Spleen (tissue), 11 donors: ENCODE data around the gene PARD3. TPM values are rescaled to one million over a fixed set of nuclear protein-coding genes. Genes with fewer than 3 reads are reported as not detected.
A peak's percentile ranks its signal among the peaks of the same experiment; 100 is the strongest.

Experiments
- DNase-seq: peaks from one replicate; pipeline ENCODE4 v3.0.0-alpha.2; 2020
- H3K27ac ChIP-seq, 8 donors: fragments of 200-600 bp; sonication (generic) in 7 of 8; 1 replicate in 4 of 8; 2 replicates in 4 of 8; pipeline versions ENCODE4 v1.5.0 to v1.8.0; 2016 to 2021; ENCODE audit warnings: inconsistent platforms in 4 of 8, mild to moderate bottlenecking in 4 of 8, moderate library complexity in 1 of 8
- H3K27me3 ChIP-seq, 7 donors: fragments of 200-600 bp; sonication (generic) in 6 of 7; replicated peaks in 1 of 7; 1 replicate in 4 of 7; 2 replicates in 3 of 7; pipeline versions ENCODE4 v1.5.0 to v1.8.0; 2016 to 2021; ENCODE audit warnings: inconsistent platforms in 3 of 7, mild to moderate bottlenecking in 1 of 7
- H3K36me3 ChIP-seq, 6 donors: fragments of 200-600 bp; sonication (generic) in 5 of 6; 1 replicate in 4 of 6; 2 replicates in 2 of 6; pipeline versions ENCODE4 v1.5.0 to v1.8.0; 2016 to 2021; ENCODE audit warnings: inconsistent platforms in 2 of 6
- H3K4me1 ChIP-seq, 6 donors: fragments of 200-600 bp; sonication (generic) in 5 of 6; 1 replicate in 3 of 6; 2 replicates in 3 of 6; pipeline versions ENCODE4 v1.5.0 to v1.8.0; 2016 to 2021; ENCODE audit warnings: inconsistent platforms in 3 of 6
- H3K4me3 ChIP-seq, 8 donors: fragments of 200-600 bp; sonication (generic) in 7 of 8; 1 replicate in 4 of 8; 2 replicates in 4 of 8; pipeline versions ENCODE4 v1.5.0 to v1.8.0; 2016 to 2021; ENCODE audit warnings: inconsistent platforms in 4 of 8, mild to moderate bottlenecking in 4 of 8, moderate library complexity in 2 of 8
- H3K9me3 ChIP-seq, 8 donors: fragments of 200-600 bp; sonication (generic) in 7 of 8; 1 replicate in 4 of 8; 2 replicates in 4 of 8; pipeline versions ENCODE4 v1.5.0 to v1.8.0; 2016 to 2021; ENCODE audit warnings: inconsistent platforms in 4 of 8
- POLR2A ChIP-seq, 3 donors: fragments of 450-650 bp; IDR thresholded peaks; one replicate each; pipeline ENCODE4 v1.5.1; 2017; ENCODE audit warnings: antibody characterized with exemption in 3 of 3, mild to moderate bottlenecking in 1 of 3
- POLR2AphosphoS5 ChIP-seq, 3 donors: sonication (generic); formaldehyde crosslinking; IDR thresholded peaks; one replicate each; pipeline ENCODE4 v1.5.1; 2017; ENCODE audit warnings: antibody characterized with exemption in 3 of 3
- WGBS, 5 donors: extraction: QIAGEN DNeasy Blood & Tissue Kit in 3 of 5; methylation state at CpG; one replicate each; pipeline versions ENCODE4 v1.1.5 to v1.1.7; 2013 to 2018; 5-methylcytosine and 5-hydroxymethylcytosine counted together
- intact Hi-C: fragments of 100-400 bp; cut with DNase I; formaldehyde crosslinking; loops from one replicate; pipeline ENCODE4 v1.15.0; 2023; ENCODE audit warnings: low total_unique reads
- polyA plus RNA-seq, 3 donors: library from polyadenylated mRNA; stranded (reverse); fragments of 200-250 nt; gene quantifications; one replicate each; pipeline ENCODE4 v1.2.1, GENCODE V29; 2013
- total RNA-seq, 7 donors: library from RNA; depleted of rRNA in 3 of 7; stranded (reverse); fragments of >200 nt in 3 of 7; fragmentation: NEBNext Ultra II Directional in 4 of 7; extraction: Animal tissue kit (Norgen Biotek cat#: 25700) in 4 of 7; gene quantifications; one replicate each; pipeline versions ENCODE4 v1.1.0 to v1.2.1, GENCODE V29; 2016 to 2021
- TF ChIP-seq, protein P1 (sequence below), 11 experiments: fragments of 200-600 bp in 7 of 11; fragments of 450-650 bp in 4 of 11; sonication (generic) in 4 of 11; IDR thresholded peaks in 8 of 11; conservative IDR thresholded peaks in 3 of 11; 1 replicate in 7 of 11; 2 replicates in 4 of 11; pipeline versions ENCODE4 v1.4.0 to v1.8.0; 2016 to 2021; ENCODE audit warnings: antibody characterized with exemption in 11 of 11, inconsistent platforms in 4 of 11, mild to moderate bottlenecking in 1 of 11
- donor health status: healthy with polysubstance abuse.
- donor health status: DM: no; HTN: no; CAD: no; lungs with moderate emphysema.
- donor health status: DM: no; HTN: no; CAD: no.
- donor health status: Bipolar disorder and iron deficiency.
- donor health status: healthy.
- donor health status: DM: no; HTN: no; CAD: no.
- donor health status: DM: yes; HTN: yes; CAD: no.

Gene PARD3
- total and polyA plus RNA-seq, 10 donors = 2.8 to 18.9 (median 10.8) TPM

DNA sequence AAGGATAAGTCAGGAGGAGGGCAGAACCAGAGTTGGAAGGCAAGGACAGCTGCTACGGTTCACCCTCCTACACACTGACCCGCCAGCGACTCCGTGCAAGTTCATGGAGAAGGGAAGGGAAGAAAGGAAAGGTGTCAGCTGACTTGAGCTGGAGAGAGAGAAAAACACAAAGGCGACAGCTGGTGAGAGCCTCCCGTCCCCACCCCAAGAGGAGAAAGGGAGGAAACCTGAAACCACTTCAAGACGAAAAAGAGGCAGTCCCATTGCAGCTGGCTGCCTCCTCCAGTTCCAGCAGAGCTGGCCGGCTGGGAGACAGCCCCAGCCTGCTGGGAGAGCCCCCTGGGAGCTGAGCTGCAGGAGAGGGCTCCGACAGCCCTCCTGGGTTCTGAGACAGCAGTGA, 75.2 kb downstream of the PARD3 start:
- Histone ChIP-seq H3K4me3 (no peak overlapping the region), H3K27me3 (peaks cover 0 to 15% (median 0%) of the 10 kb centered on the region in 7 donors), H3K4me1 (peaks cover 0 to 6% (median 0%) of the 10 kb centered on the region in 6 donors), H3K9me3 (no peaks in the 10 kb centered on the region), H3K36me3 (no peaks in the 10 kb centered on the region), H3K27ac (peak overlapping the region in 1 of 8 donors; percentile 6)
- intact Hi-C loops = no loop called here
- peak in 2 of 3 donors; percentile 26 to 38 for TF ChIP-seq POLR2AphosphoS5 (IDR thresholded peaks at IDR 0.05)
- TF ChIP-seq, protein P1, sequence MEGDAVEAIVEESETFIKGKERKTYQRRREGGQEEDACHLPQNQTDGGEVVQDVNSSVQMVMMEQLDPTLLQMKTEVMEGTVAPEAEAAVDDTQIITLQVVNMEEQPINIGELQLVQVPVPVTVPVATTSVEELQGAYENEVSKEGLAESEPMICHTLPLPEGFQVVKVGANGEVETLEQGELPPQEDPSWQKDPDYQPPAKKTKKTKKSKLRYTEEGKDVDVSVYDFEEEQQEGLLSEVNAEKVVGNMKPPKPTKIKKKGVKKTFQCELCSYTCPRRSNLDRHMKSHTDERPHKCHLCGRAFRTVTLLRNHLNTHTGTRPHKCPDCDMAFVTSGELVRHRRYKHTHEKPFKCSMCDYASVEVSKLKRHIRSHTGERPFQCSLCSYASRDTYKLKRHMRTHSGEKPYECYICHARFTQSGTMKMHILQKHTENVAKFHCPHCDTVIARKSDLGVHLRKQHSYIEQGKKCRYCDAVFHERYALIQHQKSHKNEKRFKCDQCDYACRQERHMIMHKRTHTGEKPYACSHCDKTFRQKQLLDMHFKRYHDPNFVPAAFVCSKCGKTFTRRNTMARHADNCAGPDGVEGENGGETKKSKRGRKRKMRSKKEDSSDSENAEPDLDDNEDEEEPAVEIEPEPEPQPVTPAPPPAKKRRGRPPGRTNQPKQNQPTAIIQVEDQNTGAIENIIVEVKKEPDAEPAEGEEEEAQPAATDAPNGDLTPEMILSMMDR (IDR thresholded peaks at IDR 0.05 in 8 of 11, conservative IDR thresholded peaks at IDR 0.05 in 3 of 11) = no peak
- 27 to 43% (median 31%) methylated on average over 9 of the region's 9 CpGs for WGBS, 5 donors
- no peak for DNase-seq

DNA sequence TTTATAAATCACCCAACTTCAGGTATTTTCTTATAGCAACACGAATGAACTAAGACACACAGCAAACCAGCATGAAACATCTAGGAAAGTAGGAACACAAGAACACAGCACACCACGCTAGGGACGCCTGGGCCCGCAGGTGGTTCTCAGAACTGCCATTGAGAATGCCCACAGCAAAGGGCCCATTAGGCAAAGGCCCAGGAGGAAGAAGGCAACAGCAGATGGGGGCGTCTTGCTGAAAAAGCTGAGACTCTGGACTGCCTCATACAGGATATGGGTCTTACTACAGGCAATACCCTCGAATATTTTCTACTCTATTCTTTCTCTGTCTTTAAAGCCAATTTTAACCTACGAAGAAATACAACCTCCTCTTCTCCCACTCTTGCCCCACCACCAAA, 77.3 kb downstream of the PARD3 start:
- intact Hi-C loops = no loop called here
- Histone ChIP-seq H3K4me3 (no peak overlapping the region), H3K4me1 (peaks cover 0 to 6% (median 0%) of the 10 kb centered on the region in 6 donors), H3K9me3 (no peaks in the 10 kb centered on the region), H3K27ac (no peak overlapping the region), H3K36me3 (no peaks in the 10 kb centered on the region), H3K27me3 (peaks cover 0 to 15% (median 0%) of the 10 kb centered on the region in 7 donors)
- no peak for DNase-seq
- 82 to 95% (median 90%) methylated on average over 7 of the region's 7 CpGs for WGBS, 5 donors
- TF ChIP-seq POLR2A (IDR thresholded peaks at IDR 0.05) = no peak
- TF ChIP-seq, protein P1 (IDR thresholded peaks at IDR 0.05 in 8 of 11, conservative IDR thresholded peaks at IDR 0.05 in 3 of 11) = no peak
- no peak for TF ChIP-seq POLR2AphosphoS5 (IDR thresholded peaks at IDR 0.05)

DNA sequence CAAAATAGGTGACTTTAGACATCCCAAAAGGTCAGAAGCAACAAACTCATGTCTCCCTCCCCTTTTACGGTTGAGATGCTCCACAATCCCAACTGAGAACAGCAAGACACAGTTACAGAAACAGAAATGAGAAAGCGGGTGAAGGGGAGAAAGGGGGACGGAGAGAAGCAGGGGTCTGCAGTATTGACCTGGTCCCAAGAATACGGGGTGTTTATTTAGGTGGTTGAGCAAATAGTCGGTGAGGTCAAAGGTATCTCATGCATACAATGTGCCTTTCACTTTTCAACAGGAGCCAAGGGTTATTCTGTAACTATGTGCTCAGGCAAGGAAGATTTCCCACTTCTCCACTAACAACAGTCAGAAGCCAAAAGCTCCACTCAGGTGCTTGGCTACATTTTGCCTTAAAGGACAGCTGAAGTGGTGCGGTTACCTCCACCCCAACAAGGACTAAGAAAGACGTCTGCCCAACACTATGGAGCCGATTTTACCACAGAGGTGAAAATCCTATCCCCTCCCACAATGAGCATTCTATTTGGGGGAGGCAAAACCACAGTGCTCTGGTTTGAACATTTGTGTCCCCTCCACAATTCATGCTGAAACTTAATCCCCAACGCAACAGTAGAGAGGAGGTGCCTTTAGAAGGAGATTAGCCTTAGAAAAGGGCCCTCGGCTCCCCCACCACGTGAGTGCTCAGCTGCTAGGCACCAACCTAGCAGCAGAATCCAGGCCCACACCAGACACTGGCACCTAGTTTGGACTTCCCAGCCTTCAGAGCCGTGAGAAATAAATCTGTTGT, 77.9 kb downstream of the PARD3 start:
- 78 to 92% (median 85%) methylated on average over 12 of the region's 12 CpGs for WGBS, 5 donors

DNA sequence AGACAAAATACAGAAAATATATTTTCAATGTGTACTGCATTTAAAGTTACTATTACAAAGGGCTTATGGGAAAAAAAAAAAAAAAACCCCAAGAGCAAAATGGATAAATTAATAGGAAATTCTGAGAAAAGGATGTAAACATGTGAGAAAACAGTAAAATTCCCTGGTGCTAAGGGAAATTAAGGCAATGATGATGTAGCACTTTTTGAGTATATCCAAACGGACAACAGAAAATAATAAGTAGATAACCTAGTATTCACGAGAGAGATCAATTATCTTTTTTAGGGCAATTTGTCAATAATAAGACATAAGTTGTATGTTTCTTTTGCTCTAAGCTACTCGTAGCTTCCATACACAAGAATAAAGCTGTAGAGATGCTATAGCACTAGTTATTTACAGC, 80.2 kb downstream of the PARD3 start:
- WGBS, 5 donors = 81 to 95% (median 89%) methylated on average over 3 of the region's 3 CpGs
- DNase-seq = no peak
- H3K4me3 ChIP-seq = no peak overlapping the region
- peaks cover 0 to 13% (median 0%) of the 10 kb centered on the region in 7 donors for H3K27me3 ChIP-seq
- intact Hi-C loops = no loop called here
- H3K27ac ChIP-seq = no peak overlapping the region
- peaks cover 0 to 6% (median 0%) of the 10 kb centered on the region in 6 donors for H3K4me1 ChIP-seq
- no peaks in the 10 kb centered on the region for H3K36me3 ChIP-seq
- no peak for TF ChIP-seq POLR2A (IDR thresholded peaks at IDR 0.05)
- TF ChIP-seq POLR2AphosphoS5 (IDR thresholded peaks at IDR 0.05) = no peak
- TF ChIP-seq, protein P1 (IDR thresholded peaks at IDR 0.05 in 8 of 11, conservative IDR thresholded peaks at IDR 0.05 in 3 of 11) = no peak
- H3K9me3 ChIP-seq = no peaks in the 10 kb centered on the region

More for the DNA sequence above, 77.9 kb downstream of the PARD3 start:
- Histone ChIP-seq H3K9me3 (no peaks in the 10 kb centered on the region), H3K4me1 (peaks cover 0 to 6% (median 0%) of the 10 kb centered on the region in 6 donors), H3K36me3 (no peaks in the 10 kb centered on the region), H3K27ac (no peak overlapping the region), H3K27me3 (peaks cover 0 to 15% (median 0%) of the 10 kb centered on the region in 7 donors), H3K4me3 (no peak overlapping the region)
- intact Hi-C loops = no loop called here
- no peak for DNase-seq
- TF ChIP-seq, protein P1 (IDR thresholded peaks at IDR 0.05 in 8 of 11, conservative IDR thresholded peaks at IDR 0.05 in 3 of 11) = no peak
- TF ChIP-seq POLR2AphosphoS5 (IDR thresholded peaks at IDR 0.05) = no peak
- TF ChIP-seq POLR2A (IDR thresholded peaks at IDR 0.05) = no peak
